H1 (cell line): Measurements from ENCODE around the gene STRN. TPM values are rescaled to one million over a fixed set of nuclear protein-coding genes. Genes with fewer than 3 reads are reported as not detected.
A peak's percentile ranks its signal among the peaks of the same experiment; 100 is the strongest.

Experiments
- CTCF ChIA-PET: fragments of 300-600 bp; sonication (Branson Sonifier 250); formaldehyde crosslinking; loops from one replicate; lab custom pipeline; 2021; ENCODE audit not compliant: partially characterized antibody; lab: Charles Lee
- POLR2A ChIA-PET: fragments of 300-600 bp; sonication (Branson Sonifier 250); formaldehyde crosslinking; loops from one replicate; lab custom pipeline; 2021; ENCODE audit warnings: inconsistent platforms; ENCODE audit not compliant: partially characterized antibody; lab: Charles Lee
- DNase-seq, 2 experiments: peaks; one replicate each; pipeline versions ENCODE4 v3.0.0 to v3.0.0-alpha.2; 2010 to 2022; ENCODE audit warnings: low spot score in 2 of 2, low read depth in 1 of 2, mixed read lengths in 1 of 2
- FAIRE-seq: peaks from 2 replicates; lab custom pipeline; 2011; peaks lifted over from hg19 to GRCh38; lab: Jason Lieb, UNC
- H2AFZ ChIP-seq: 2 replicates; pipeline ENCODE4 v1.8.1; 2012; ENCODE audit warnings: low read length, inconsistent platforms
- H2AK5ac ChIP-seq: 2 replicates; pipeline ENCODE4 v1.6.1; 2013; ENCODE audit warnings: low read depth, low read length
- H2BK120ac ChIP-seq: replicated peaks from 2 replicates; pipeline ENCODE3; 2013; ENCODE audit warnings: low read depth, low read length, inconsistent platforms
- H2BK12ac ChIP-seq: 2 replicates; pipeline ENCODE4 v1.6.1; 2013; ENCODE audit warnings: low read depth, low read length
- H2BK15ac ChIP-seq: 2 replicates; pipeline ENCODE4 v1.6.1; 2013; ENCODE audit warnings: low read length
- H2BK20ac ChIP-seq: 2 replicates; pipeline ENCODE4 v1.6.1; 2013; ENCODE audit warnings: low read length
- H2BK5ac ChIP-seq: 2 replicates; pipeline ENCODE4 v1.6.1; 2013; ENCODE audit warnings: low read depth, low read length
- H3K14ac ChIP-seq: 2 replicates; pipeline ENCODE4 v1.6.1; 2013; ENCODE audit warnings: inconsistent platforms; ENCODE audit not compliant: insufficient read length
- H3K18ac ChIP-seq: 2 replicates; pipeline ENCODE4 v1.6.1; 2013; ENCODE audit warnings: low read length; ENCODE audit errors: extremely low read depth
- H3K23ac ChIP-seq: 2 replicates; pipeline ENCODE4 v1.6.1; 2013; ENCODE audit warnings: inconsistent platforms; ENCODE audit not compliant: insufficient read length
- H3K23me2 ChIP-seq: 2 replicates; pipeline ENCODE4 v1.6.1; 2013; ENCODE audit warnings: low read depth, low read length
- H3K27ac ChIP-seq: 2 replicates; pipeline ENCODE4 v1.6.1; 2011; ENCODE audit warnings: low read depth, low read length, inconsistent platforms
- H3K27me3 ChIP-seq, 4 experiments: replicated peaks in 1 of 4; 1 replicate in 1 of 4; 2 replicates in 3 of 4; pipeline versions ENCODE4 v1.6.1 to v1.8.1; 2011 to 2013; ENCODE audit warnings: low read length in 3 of 4, mild to moderate bottlenecking in 3 of 4, inconsistent platforms in 2 of 4, mixed read lengths in 2 of 4, moderate library complexity in 1 of 4; ENCODE audit not compliant: control insufficient read depth in 3 of 4, insufficient read depth in 3 of 4; ENCODE audit errors: extremely low read depth in 1 of 4
- H3K36me3 ChIP-seq, 4 experiments: 2 replicates each; pipeline versions ENCODE4 v1.6.1 to v1.8.1; 2011 to 2013; ENCODE audit warnings: mild to moderate bottlenecking in 4 of 4, low read length in 3 of 4, moderate library complexity in 2 of 4, control low read depth in 1 of 4, inconsistent platforms in 1 of 4; ENCODE audit not compliant: insufficient read depth in 4 of 4, control insufficient read depth in 2 of 4
- H3K4ac ChIP-seq: replicated peaks from 2 replicates; pipeline ENCODE3; 2013; ENCODE audit warnings: low read length, low read depth, mixed read lengths, inconsistent platforms; ENCODE audit not compliant: insufficient read length
- H3K4me1 ChIP-seq, 4 experiments: replicated peaks in 1 of 4; 1 replicate in 1 of 4; 2 replicates in 3 of 4; pipeline versions ENCODE4 v1.6.1 to v1.8.1; 2011 to 2013; ENCODE audit warnings: low read length in 3 of 4, inconsistent platforms in 2 of 4, mixed read lengths in 1 of 4; ENCODE audit not compliant: insufficient read depth in 4 of 4, control insufficient read depth in 3 of 4
- H3K4me2 ChIP-seq, 2 experiments: 2 replicates each; pipeline versions ENCODE4 v1.6.1 to v1.8.1; 2011 to 2013; ENCODE audit warnings: low read depth in 2 of 2, low read length in 2 of 2, control low read depth in 1 of 2, inconsistent platforms in 1 of 2, mild to moderate bottlenecking in 1 of 2; ENCODE audit not compliant: insufficient read depth in 1 of 2
- H3K4me3 ChIP-seq, 4 experiments: fragments of 200-600, 300-600 bp in 1 of 4; sonication (generic), shearing (Covaris generic), sonication (Bioruptor Twin) in 1 of 4; 2 replicates each; pipeline versions ENCODE4 v1.5.1 to v1.8.1; 2011 to 2016; ENCODE audit warnings: low read length in 4 of 4, low read depth in 3 of 4, control low read depth in 2 of 4, inconsistent platforms in 2 of 4, mild to moderate bottlenecking in 2 of 4, mixed read lengths in 1 of 4, moderate library complexity in 1 of 4; ENCODE audit not compliant: insufficient read depth in 2 of 4; ENCODE audit errors: extremely low read depth in 1 of 4
- H3K56ac ChIP-seq: replicated peaks from 2 replicates; pipeline ENCODE3; 2013; ENCODE audit warnings: low read depth, mild to moderate bottlenecking, mixed read lengths, low read length, inconsistent platforms; ENCODE audit not compliant: insufficient read length
- H3K79me1 ChIP-seq: 2 replicates; pipeline ENCODE4 v1.6.1; 2013; ENCODE audit warnings: low read depth, low read length, control low read depth
- H3K79me2 ChIP-seq, 2 experiments: 2 replicates each; pipeline versions ENCODE4 v1.6.1 to v1.8.1; 2012 to 2013; ENCODE audit warnings: low read length in 2 of 2, mild to moderate bottlenecking in 2 of 2, inconsistent platforms in 1 of 2; ENCODE audit not compliant: insufficient read depth in 2 of 2, control insufficient read depth in 1 of 2
- H3K9ac ChIP-seq, 4 experiments: replicated peaks in 1 of 4; 1 replicate in 1 of 4; 2 replicates in 3 of 4; pipeline versions ENCODE4 v1.6.1 to v1.8.1; 2011 to 2013; ENCODE audit warnings: low read depth in 3 of 4, low read length in 3 of 4, control low read depth in 2 of 4, mild to moderate bottlenecking in 2 of 4, moderate library complexity in 2 of 4, inconsistent platforms in 1 of 4; ENCODE audit errors: extremely low read depth in 1 of 4
- H3K9me3 ChIP-seq, 2 experiments: 2 replicates each; pipeline versions ENCODE4 v1.6.1 to v1.8.1; 2012 to 2013; ENCODE audit warnings: mild to moderate bottlenecking in 2 of 2, moderate library complexity in 2 of 2, control low read depth in 1 of 2, inconsistent platforms in 1 of 2, low read depth in 1 of 2, low read length in 1 of 2, mixed read lengths in 1 of 2; ENCODE audit not compliant: insufficient read depth in 2 of 2
- H4K20me1 ChIP-seq, 2 experiments: replicated peaks in 1 of 2; 2 replicates each; pipeline versions ENCODE3 to v1.8.1; 2011 to 2013; ENCODE audit warnings: inconsistent platforms in 2 of 2, low read length in 2 of 2, mild to moderate bottlenecking in 1 of 2; ENCODE audit not compliant: insufficient read depth in 2 of 2, control insufficient read depth in 1 of 2
- H4K5ac ChIP-seq: 2 replicates; pipeline ENCODE4 v1.6.1; 2013; ENCODE audit warnings: low read length, low read depth, mixed read lengths, inconsistent platforms; ENCODE audit not compliant: insufficient read length
- H4K8ac ChIP-seq: 2 replicates; pipeline ENCODE4 v1.8.0; 2013; ENCODE audit warnings: mild to moderate bottlenecking, moderate library complexity, low read length, inconsistent platforms; ENCODE audit not compliant: insufficient read depth; ENCODE audit errors: extremely low read depth
- H4K91ac ChIP-seq: replicated peaks from 2 replicates; pipeline ENCODE3; 2013; ENCODE audit warnings: low read length, mixed read lengths, inconsistent platforms; ENCODE audit not compliant: insufficient read length
- CBX8 ChIP-seq: fragments of 300-800, 300-1000 bp; sonication (generic); IDR thresholded peaks from 2 replicates; pipeline ENCODE4 v1.7.1; 2016; ENCODE audit warnings: low read depth, low read length, borderline replicate concordance
- CREB1 ChIP-seq: IDR thresholded peaks from 2 replicates; pipeline ENCODE4 v1.6.1; 2012; ENCODE audit warnings: inconsistent platforms
- GABPA ChIP-seq: IDR thresholded peaks from 2 replicates; pipeline ENCODE4 v1.6.1; 2011; ENCODE audit warnings: mild to moderate bottlenecking, low read length, moderate library complexity, borderline replicate concordance; ENCODE audit not compliant: insufficient read depth
- HDAC6 ChIP-seq: IDR thresholded peaks from one replicate; pipeline ENCODE4 v1.7.1; 2012; ENCODE audit warnings: low read depth, mild to moderate bottlenecking, inconsistent platforms, low read length, moderate library complexity
- RFX5 ChIP-seq: IDR thresholded peaks from 2 replicates; pipeline ENCODE4 v1.6.1; 2011; ENCODE audit warnings: low read depth, low read length, improper control_type of control experiment, borderline replicate concordance
- SAP30 ChIP-seq: fragments of 300-600 bp; sonication (generic); IDR thresholded peaks from 2 replicates; pipeline ENCODE4 v1.7.1; 2012; ENCODE audit warnings: low read length, moderate library complexity, mild to moderate bottlenecking, inconsistent platforms; ENCODE audit not compliant: insufficient read depth, insufficient replicate concordance
- SIRT6 ChIP-seq: IDR thresholded peaks from one replicate; pipeline ENCODE4 v1.7.1; 2012; ENCODE audit warnings: low read length, inconsistent platforms
- WGBS, 2 experiments: shearing (Covaris generic) in 1 of 2; methylation state at CpG; one replicate each; pipeline versions ENCODE4 v1.1.6 to v1.1.7; 2013 to 2015; ENCODE audit warnings: low lambda C conversion rate in 2 of 2, mixed read lengths in 2 of 2, inconsistent platforms in 1 of 2, low coverage in 1 of 2, missing lambda C conversion rate in 1 of 2; ENCODE audit not compliant: insufficient replicate concordance in 2 of 2, insufficient coverage in 1 of 2, insufficient read length in 1 of 2; ENCODE audit errors: extremely low coverage in 1 of 2, missing lambda C conversion rate in 1 of 2; 5-methylcytosine and 5-hydroxymethylcytosine counted together
- polyA plus RNA-seq, 7 experiments: library from polyadenylated mRNA; depleted of rRNA in 3 of 7; stranded (reverse) in 5 of 7; unstranded in 2 of 7; fragments of >200 nt in 5 of 7; fragments of 200-250 nt in 2 of 7; gene quantifications; 1 replicate in 5 of 7; 2 replicates in 1 of 7; 4 replicates in 1 of 7; pipeline versions ENCODE4 v1.2.1 to v1.2.3, GENCODE V29; 2011 to 2013; ENCODE audit warnings: missing spikeins in 2 of 7, mixed read lengths in 2 of 7
- total RNA-seq: library from RNA; stranded (reverse); fragmentation: NEBNext Ultra II Directional; extraction: Animal tissue kit (Norgen Biotek cat#: 25700); gene quantifications from 2 replicates; pipeline ENCODE4 v1.2.1, GENCODE V29; 2021
- TF ChIP-seq, protein P1 (sequence below): IDR thresholded peaks from 2 replicates; pipeline ENCODE4 v1.6.1; 2012; ENCODE audit warnings: inconsistent platforms
- TF ChIP-seq, protein P2 (sequence below): IDR thresholded peaks from 2 replicates; pipeline ENCODE4 v1.6.1; 2012; ENCODE audit warnings: inconsistent platforms

The STRN gene
- total and polyA plus RNA-seq, 2 of the 8 experiments (the other 6 are each of a cell fraction or from before 2014, with no cell fraction given) = 8.3 to 47.0 TPM

DNA sequence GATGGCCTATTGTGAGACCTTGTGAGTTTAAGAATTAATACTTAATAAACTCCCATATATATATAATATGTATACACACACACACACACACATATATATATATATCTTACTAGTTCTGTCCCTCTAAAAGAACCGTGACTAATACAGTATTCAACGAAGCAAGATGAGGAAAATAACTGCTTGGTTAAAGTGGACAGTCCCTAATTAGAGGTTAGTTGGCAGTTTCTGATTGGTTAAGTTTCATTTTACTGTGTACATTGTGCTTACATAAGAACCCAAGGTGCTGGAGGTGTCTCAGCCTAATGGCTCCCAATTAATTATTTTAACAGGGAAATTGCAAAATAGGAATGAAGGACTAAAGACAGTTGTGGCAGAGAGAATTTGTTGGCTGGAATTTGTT lies 132.1 kb downstream of the STRN start:
- Histone ChIP-seq H4K91ac (no peak overlapping the region), H3K79me1 (no peaks in the 10 kb centered on the region), H3K23ac (no peak overlapping the region), H3K4me2 (no peak overlapping the region), H3K4me1 (peaks cover 0 to 8% (median 2%) of the 10 kb centered on the region in 4 experiments; a peak in 3 of 7 replicates), H3K4ac (peak overlapping the region; percentile 21), H3K27ac (no peak overlapping the region; the same call in 1 of the 2 replicates), H3K27me3 (no peaks in the 10 kb centered on the region), H3K4me3 (peak overlapping the region in 1 of 4 experiments; percentile 27; a peak in 1 of 8 replicates), H2BK5ac (peak overlapping the region; percentile 80; the same call in 1 of the 2 replicates), H3K79me2 (no peaks in the 10 kb centered on the region), H3K9ac (no peak overlapping the region), H3K36me3 (no peaks in the 10 kb centered on the region), H2BK120ac (peak overlapping the region; percentile 93), H2BK20ac (peak overlapping the region; percentile 92; the same call in 1 of the 2 replicates), H4K8ac (no peak overlapping the region), H2AFZ (no peak overlapping the region), H2BK15ac (no peak overlapping the region), H3K14ac (no peak overlapping the region), H3K23me2 (no peaks in the 10 kb centered on the region), H2AK5ac (peak overlapping the region; percentile 66), H3K18ac (peak overlapping the region; percentile 79; the same call in 1 of the 2 replicates), H3K56ac (no peak overlapping the region), H4K20me1 (no peaks in the 10 kb centered on the region), H2BK12ac (0 out of 2 replicates have a peak overlapping the region, but pooled peaks have one; percentile 83), H3K9me3 (no peaks in the 10 kb centered on the region; a peak in 1 of 4 replicates), H4K5ac (peak overlapping the region; percentile 50)
- WGBS, 2 experiments = 92% methylated on average over 2 of the region's 2 CpGs; no CpG with 5 or more reads in 1 of the 2 experiments
- ChIA-PET POLR2A (no interaction called here), CTCF (interaction anchor here (1.0 kb wide), 1 partner anchor 14 kb away, joined by 4 read pairs; no protein-coding TSS in a partner anchor)
- DNase-seq (no peak), FAIRE-seq (no peak)
- TF ChIP-seq CBX8 (no peak), GABPA (no peak), SAP30 (no peak), HDAC6 (no peak), CREB1 (no peak), RFX5 (no peak), SIRT6 (no peak)
- TF ChIP-seq, protein P1, sequence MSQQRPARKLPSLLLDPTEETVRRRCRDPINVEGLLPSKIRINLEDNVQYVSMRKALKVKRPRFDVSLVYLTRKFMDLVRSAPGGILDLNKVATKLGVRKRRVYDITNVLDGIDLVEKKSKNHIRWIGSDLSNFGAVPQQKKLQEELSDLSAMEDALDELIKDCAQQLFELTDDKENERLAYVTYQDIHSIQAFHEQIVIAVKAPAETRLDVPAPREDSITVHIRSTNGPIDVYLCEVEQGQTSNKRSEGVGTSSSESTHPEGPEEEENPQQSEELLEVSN = no peak
- TF ChIP-seq, protein P2, sequence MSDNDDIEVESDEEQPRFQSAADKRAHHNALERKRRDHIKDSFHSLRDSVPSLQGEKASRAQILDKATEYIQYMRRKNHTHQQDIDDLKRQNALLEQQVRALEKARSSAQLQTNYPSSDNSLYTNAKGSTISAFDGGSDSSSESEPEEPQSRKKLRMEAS = no peak
